ENCODE results near the gene PTRHD1. TPM values are rescaled to one million over a fixed set of nuclear protein-coding genes. Genes with fewer than 3 reads are reported as not detected.

PTRHD1 gene
- total RNA-seq, 4 donors from 2014 or later = 30.6 to 50.9 (median 40.5) TPM

GRCh38 chr2:24833821-24834732 is 40.9 kb upstream of the PTRHD1 start:
- Histone ChIP-seq H3K36me3 (no peaks in the 10 kb centered on the region), H3K4me3 (no peak overlapping the region), H3K9me3 (no peaks in the 10 kb centered on the region), H3K4me1 (no peaks in the 10 kb centered on the region), H3K27ac (no peak overlapping the region), H3K27me3 (no peaks in the 10 kb centered on the region)
- in situ Hi-C loops (cut with MboI; ENCODE audit: low pct_ligation_motif_present in 1 of 4, low pct_unique_long_range_greater_than_20kb in 1 of 4, low sequenced_read_pairs in 3 of 4) = no loop called here
- intact Hi-C loops (cut with DNase I; ENCODE audit: low total_unique reads) = no loop called here
- TF ChIP-seq POLR2A (IDR thresholded peaks at IDR 0.05) (no peak), POLR2AphosphoS5 (IDR thresholded peaks at IDR 0.05) (no peak), EP300 (IDR thresholded peaks at IDR 0.05; ENCODE audit: low read depth) (no peak)
- TF ChIP-seq, protein P1, sequence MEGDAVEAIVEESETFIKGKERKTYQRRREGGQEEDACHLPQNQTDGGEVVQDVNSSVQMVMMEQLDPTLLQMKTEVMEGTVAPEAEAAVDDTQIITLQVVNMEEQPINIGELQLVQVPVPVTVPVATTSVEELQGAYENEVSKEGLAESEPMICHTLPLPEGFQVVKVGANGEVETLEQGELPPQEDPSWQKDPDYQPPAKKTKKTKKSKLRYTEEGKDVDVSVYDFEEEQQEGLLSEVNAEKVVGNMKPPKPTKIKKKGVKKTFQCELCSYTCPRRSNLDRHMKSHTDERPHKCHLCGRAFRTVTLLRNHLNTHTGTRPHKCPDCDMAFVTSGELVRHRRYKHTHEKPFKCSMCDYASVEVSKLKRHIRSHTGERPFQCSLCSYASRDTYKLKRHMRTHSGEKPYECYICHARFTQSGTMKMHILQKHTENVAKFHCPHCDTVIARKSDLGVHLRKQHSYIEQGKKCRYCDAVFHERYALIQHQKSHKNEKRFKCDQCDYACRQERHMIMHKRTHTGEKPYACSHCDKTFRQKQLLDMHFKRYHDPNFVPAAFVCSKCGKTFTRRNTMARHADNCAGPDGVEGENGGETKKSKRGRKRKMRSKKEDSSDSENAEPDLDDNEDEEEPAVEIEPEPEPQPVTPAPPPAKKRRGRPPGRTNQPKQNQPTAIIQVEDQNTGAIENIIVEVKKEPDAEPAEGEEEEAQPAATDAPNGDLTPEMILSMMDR (IDR thresholded peaks at IDR 0.05) = no peak
- no peak for DNase-seq
- 90 to 100% methylated on average over 1 to 22 of the region's 32 CpGs for WGBS, 2 donors (ENCODE audit: low coverage in 1 of 2)

- no peaks in the 10 kb centered on the region for H3K9me3 ChIP-seq
- 96 to 100% methylated on average over 6 to 20 of the region's 22 CpGs for WGBS, 2 donors (ENCODE audit: low coverage in 1 of 2)
- no peak for DNase-seq
- intact Hi-C loops (cut with DNase I; ENCODE audit: low total_unique reads) = no loop called here
- H3K4me1 ChIP-seq = no peaks in the 10 kb centered on the region
- TF ChIP-seq, protein P1 (IDR thresholded peaks at IDR 0.05) = no peak
- TF ChIP-seq POLR2AphosphoS5 (IDR thresholded peaks at IDR 0.05) (no peak), POLR2A (IDR thresholded peaks at IDR 0.05) (no peak)
- no peak overlapping the region for H3K27ac ChIP-seq
- no peak overlapping the region for H3K4me3 ChIP-seq
- no peaks in the 10 kb centered on the region for H3K27me3 ChIP-seq
- no peaks in the 10 kb centered on the region for H3K36me3 ChIP-seq
- in situ Hi-C loops (cut with MboI; ENCODE audit: low pct_ligation_motif_present in 1 of 4, low pct_unique_long_range_greater_than_20kb in 1 of 4, low sequenced_read_pairs in 3 of 4) = no loop called here
Measured at GRCh38 chr2:24832931-24833701, 39.9 kb upstream of the PTRHD1 start.

GRCh38 chr2:24832521-24832920 is 39.3 kb upstream of the PTRHD1 start:
- DNase-seq = no peak
- WGBS, 2 donors (ENCODE audit: low coverage in 1 of 2) = 84% methylated on average over 9 of the region's 9 CpGs; no CpG with 5 or more reads in 1 of the 2 donors
- H3K4me3 ChIP-seq = no peak overlapping the region
- H3K36me3 ChIP-seq = no peaks in the 10 kb centered on the region
- H3K27me3 ChIP-seq = no peaks in the 10 kb centered on the region
- peaks cover under 1 to 3% (median under 1%) of the 10 kb centered on the region in 4 donors for H3K4me1 ChIP-seq
- no peaks in the 10 kb centered on the region for H3K9me3 ChIP-seq
- in situ Hi-C loops (cut with MboI; ENCODE audit: low pct_ligation_motif_present in 1 of 4, low pct_unique_long_range_greater_than_20kb in 1 of 4, low sequenced_read_pairs in 3 of 4) = no loop called here
- TF ChIP-seq POLR2AphosphoS5 (IDR thresholded peaks at IDR 0.05) = no peak
- TF ChIP-seq, protein P1 (IDR thresholded peaks at IDR 0.05) = no peak
- TF ChIP-seq POLR2A (IDR thresholded peaks at IDR 0.05) = no peak
- no peak for TF ChIP-seq EP300 (IDR thresholded peaks at IDR 0.05; ENCODE audit: low read depth)
- intact Hi-C loops (cut with DNase I; ENCODE audit: low total_unique reads) = no loop called here
- no peak overlapping the region for H3K27ac ChIP-seq

- TF ChIP-seq, protein P1 (IDR thresholded peaks at IDR 0.05) = no peak
- TF ChIP-seq POLR2AphosphoS5 (IDR thresholded peaks at IDR 0.05) (no peak), POLR2A (IDR thresholded peaks at IDR 0.05) (no peak), EP300 (IDR thresholded peaks at IDR 0.05; ENCODE audit: low read depth) (no peak)
- H3K4me3 ChIP-seq = no peak overlapping the region
- H3K4me1 ChIP-seq = peaks cover 3 to 5% (median 5%) of the 10 kb centered on the region in 4 donors
- no peak for DNase-seq
- in situ Hi-C loops (cut with MboI; ENCODE audit: low pct_ligation_motif_present in 1 of 4, low pct_unique_long_range_greater_than_20kb in 1 of 4, low sequenced_read_pairs in 3 of 4) = no loop called here
- intact Hi-C loops (cut with DNase I; ENCODE audit: low total_unique reads) = no loop called here
- H3K27ac ChIP-seq = no peak overlapping the region
- H3K36me3 ChIP-seq = no peaks in the 10 kb centered on the region
- no peaks in the 10 kb centered on the region for H3K9me3 ChIP-seq
- no peaks in the 10 kb centered on the region for H3K27me3 ChIP-seq
- 14 to 64% methylated on average over 6 to 14 of the region's 14 CpGs for WGBS, 2 donors (ENCODE audit: low coverage in 1 of 2)
Measured at GRCh38 chr2:24832073-24832461, 38.9 kb upstream of the PTRHD1 start.
